ENCODE results near the gene CD82.
"Not testable (repeated sequence)": the region's sequence is repeated elsewhere in the genome, so short reads cannot be mapped to it uniquely, and the experiment has no call there.

The CD82 gene

GRCh38 chr11:44557464-44557863 is 8.0 kb upstream of the CD82 start:
- H2AFZ ChIP-seq (ENCODE audit: low read depth, low read length, severe bottlenecking): no peak overlapping the region
- H3K27ac ChIP-seq (ENCODE audit: low read depth, low read length): peak overlapping the region; percentile 25; the same call in 1 of the 2 replicates
- H3K4me2 ChIP-seq (ENCODE audit: low read depth, low read length, poor library complexity, severe bottlenecking): no peak overlapping the region

GRCh38 chr11:44559207-44559939 is 6.1 kb upstream of the CD82 start:
- Histone ChIP-seq H3K27ac (ENCODE audit: low read depth, low read length) (no peak overlapping the region), H3K9me2 (replicated peaks; ENCODE audit: insufficient read depth, low read length) (no peaks in the 10 kb centered on the region), H3K4me3 (ENCODE audit: insufficient read depth, low read length, poor library complexity, severe bottlenecking) (no peak overlapping the region), H3K79me2 (ENCODE audit: insufficient read depth, low read length) (no peaks in the 10 kb centered on the region), H4K20me1 (ENCODE audit: low read depth, low read length) (no peaks in the 10 kb centered on the region), H3K4me2 (ENCODE audit: low read depth, low read length, poor library complexity, severe bottlenecking) (peak overlapping the region; percentile 22), H3K27me3 (ENCODE audit: low read length) (no peaks in the 10 kb centered on the region), H3K9me3 (ENCODE audit: insufficient read depth, low read length) (no peaks in the 10 kb centered on the region), H3K36me3 (ENCODE audit: low read length) (no peaks in the 10 kb centered on the region), H3K9ac (ENCODE audit: low read length) (no peak overlapping the region), H2AFZ (ENCODE audit: low read depth, low read length, severe bottlenecking) (no peak overlapping the region), H3F3A (ENCODE audit: insufficient read depth) (no peaks in the 10 kb centered on the region)
- no peak for TF ChIP-seq EZH2phosphoT487 (conservative IDR thresholded peaks at IDR 0.05; ENCODE audit: low read length)
- TF ChIP-seq CTCF (IDR thresholded peaks at IDR 0.05; ENCODE audit: insufficient read depth, low read length, poor library complexity, severe bottlenecking): no peak

More at GRCh38 chr11:44557464-44557863, 8.0 kb upstream of the CD82 start:
- Histone ChIP-seq H3K36me3 (ENCODE audit: low read length) (no peaks in the 10 kb centered on the region), H3K27me3 (ENCODE audit: low read length) (no peaks in the 10 kb centered on the region), H4K20me1 (ENCODE audit: low read depth, low read length) (no peaks in the 10 kb centered on the region), H3K9me2 (replicated peaks; ENCODE audit: insufficient read depth, low read length) (no peaks in the 10 kb centered on the region), H3K79me2 (ENCODE audit: insufficient read depth, low read length) (no peaks in the 10 kb centered on the region), H3K9me3 (ENCODE audit: insufficient read depth, low read length) (no peaks in the 10 kb centered on the region), H3K4me3 (ENCODE audit: insufficient read depth, low read length, poor library complexity, severe bottlenecking) (no peak overlapping the region), H3F3A (ENCODE audit: insufficient read depth) (no peaks in the 10 kb centered on the region), H3K9ac (ENCODE audit: low read length) (no peak overlapping the region)
- TF ChIP-seq CTCF (IDR thresholded peaks at IDR 0.05; ENCODE audit: insufficient read depth, low read length, poor library complexity, severe bottlenecking): no peak
- no peak for TF ChIP-seq EZH2phosphoT487 (conservative IDR thresholded peaks at IDR 0.05; ENCODE audit: low read length)

GRCh38 chr11:44559940-44560300 is 5.5 kb upstream of the CD82 start:
- not testable (repeated sequence) for H3K9me2 ChIP-seq (replicated peaks; ENCODE audit: insufficient read depth, low read length); H3K27me3 ChIP-seq (ENCODE audit: low read length); H3K4me3 ChIP-seq (ENCODE audit: insufficient read depth, low read length, poor library complexity, severe bottlenecking); H3K36me3 ChIP-seq (ENCODE audit: low read length); H3K9me3 ChIP-seq (ENCODE audit: insufficient read depth, low read length); H3K27ac ChIP-seq (ENCODE audit: low read depth, low read length); H3K9ac ChIP-seq (ENCODE audit: low read length); H2AFZ ChIP-seq (ENCODE audit: low read depth, low read length, severe bottlenecking); H3K79me2 ChIP-seq (ENCODE audit: insufficient read depth, low read length); H4K20me1 ChIP-seq (ENCODE audit: low read depth, low read length); H3F3A ChIP-seq (ENCODE audit: insufficient read depth)
- H3K4me2 ChIP-seq (ENCODE audit: low read depth, low read length, poor library complexity, severe bottlenecking): peak overlapping the region; percentile 22

- Histone ChIP-seq H3K36me3 (ENCODE audit: low read length) (no peaks in the 10 kb centered on the region), H3K27me3 (ENCODE audit: low read length) (no peaks in the 10 kb centered on the region), H3K4me3 (ENCODE audit: insufficient read depth, low read length, poor library complexity, severe bottlenecking) (no peak overlapping the region), H3K9me3 (ENCODE audit: insufficient read depth, low read length) (no peaks in the 10 kb centered on the region), H3K9me2 (replicated peaks; ENCODE audit: insufficient read depth, low read length) (no peaks in the 10 kb centered on the region), H3K4me2 (ENCODE audit: low read depth, low read length, poor library complexity, severe bottlenecking) (no peak overlapping the region), H3F3A (ENCODE audit: insufficient read depth) (no peaks in the 10 kb centered on the region), H3K27ac (ENCODE audit: low read depth, low read length) (no peak overlapping the region), H2AFZ (ENCODE audit: low read depth, low read length, severe bottlenecking) (no peak overlapping the region), H3K79me2 (ENCODE audit: insufficient read depth, low read length) (no peaks in the 10 kb centered on the region), H4K20me1 (ENCODE audit: low read depth, low read length) (no peaks in the 10 kb centered on the region), H3K9ac (ENCODE audit: low read length) (no peak overlapping the region)
- TF ChIP-seq EZH2phosphoT487 (conservative IDR thresholded peaks at IDR 0.05; ENCODE audit: low read length): no peak
- TF ChIP-seq CTCF (IDR thresholded peaks at IDR 0.05; ENCODE audit: insufficient read depth, low read length, poor library complexity, severe bottlenecking): no peak
Measured at GRCh38 chr11:44561275-44561805, 4.1 kb upstream of the CD82 start.

All from SU-DHL-6 (cell line).